CD4-positive, alpha-beta T cell treated with Interleukin-12 subunit alpha and Interleukin-12 subunit beta, for 1 hour (primary cell): Measurements from ENCODE around the gene LPCAT1.
"Not testable (repeated sequence)": the region's sequence is repeated elsewhere in the genome, so short reads cannot be mapped to it uniquely, and the experiment has no call there.

Experiments
- DNase-seq: peaks from one replicate; pipeline ENCODE4 v3.0.0-alpha.2; 2020

LPCAT1 gene

DNA sequence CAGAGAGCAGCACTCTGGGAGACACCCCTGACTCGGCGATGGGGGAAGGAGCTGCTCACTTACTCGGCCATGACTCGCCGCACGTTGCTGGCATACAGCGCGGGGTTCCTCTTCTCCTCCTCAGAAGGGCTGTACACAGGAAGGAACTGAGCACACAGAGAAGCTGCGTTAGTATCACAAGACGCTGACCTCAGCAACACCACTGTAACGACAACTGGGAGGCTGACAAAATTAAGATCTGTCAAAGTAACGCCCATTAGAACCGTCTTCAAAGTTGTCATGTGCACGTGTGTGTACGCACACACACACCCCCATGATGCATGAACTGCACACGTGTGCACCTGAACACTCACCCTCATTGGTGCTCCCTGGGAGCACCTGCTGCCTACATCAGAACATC is 46.4 kb downstream of the LPCAT1 start:
- no peak for DNase-seq

DNA sequence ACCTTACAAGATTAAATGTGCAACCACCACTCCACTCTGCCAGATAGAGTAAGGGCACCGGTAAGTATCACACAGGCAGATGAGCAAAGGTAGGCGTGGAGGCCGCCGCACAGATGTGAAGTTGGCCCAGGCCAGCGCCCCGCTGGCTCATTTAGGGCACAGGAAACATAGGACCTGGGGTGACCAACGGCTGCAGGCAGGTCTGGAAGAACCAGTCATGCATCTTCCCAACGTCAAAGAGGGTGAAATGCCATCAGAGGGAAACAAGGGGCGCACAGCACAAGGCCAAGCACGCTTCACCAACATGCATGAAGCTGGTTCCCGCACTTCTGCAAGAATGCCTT is 46.8 kb downstream of the LPCAT1 start:
- DNase-seq = no peak

DNA sequence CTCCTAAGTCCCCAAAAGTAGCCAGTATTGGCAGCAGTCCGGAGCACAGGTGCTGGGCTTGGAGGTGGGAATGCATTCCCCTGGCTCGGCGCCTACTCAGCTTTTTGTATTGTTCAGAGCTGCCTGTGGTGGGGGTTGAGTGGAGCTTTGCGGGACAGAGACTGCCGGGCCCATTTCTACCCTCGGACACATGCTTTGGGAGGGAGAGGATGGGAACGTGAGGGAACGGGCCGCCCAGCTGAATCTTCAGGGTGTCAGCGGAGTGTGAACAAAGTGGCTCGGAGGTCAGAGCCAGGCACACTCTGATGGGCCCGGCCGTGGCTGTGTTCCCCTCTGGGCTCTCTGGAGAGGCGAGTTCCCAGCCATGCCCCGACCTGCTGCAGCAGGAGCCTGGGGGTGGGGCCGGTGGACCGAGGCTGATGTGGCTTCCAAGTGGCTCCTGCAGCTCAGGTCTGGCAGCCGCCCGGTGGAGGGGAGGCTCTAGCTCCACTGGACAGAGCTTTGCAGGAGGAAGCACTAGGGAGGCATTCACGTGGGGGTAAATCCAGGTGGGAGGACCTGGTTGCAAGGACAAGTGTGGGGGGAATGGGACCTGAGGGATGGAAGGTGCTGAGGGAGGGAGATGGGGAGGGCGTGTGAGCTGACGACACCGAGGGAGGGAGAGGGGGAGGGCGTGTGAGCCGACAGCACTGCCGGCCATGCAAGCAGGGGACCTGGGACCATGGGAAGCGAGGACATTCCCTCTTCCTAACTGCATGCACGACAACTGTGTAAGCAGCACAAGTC is 47.4 kb downstream of the LPCAT1 start:
- no peak for DNase-seq

- DNase-seq = not testable (repeated sequence)
Measured at GRCh38 chr5:1475544-1475900, 48.2 kb downstream of the LPCAT1 start.

DNA sequence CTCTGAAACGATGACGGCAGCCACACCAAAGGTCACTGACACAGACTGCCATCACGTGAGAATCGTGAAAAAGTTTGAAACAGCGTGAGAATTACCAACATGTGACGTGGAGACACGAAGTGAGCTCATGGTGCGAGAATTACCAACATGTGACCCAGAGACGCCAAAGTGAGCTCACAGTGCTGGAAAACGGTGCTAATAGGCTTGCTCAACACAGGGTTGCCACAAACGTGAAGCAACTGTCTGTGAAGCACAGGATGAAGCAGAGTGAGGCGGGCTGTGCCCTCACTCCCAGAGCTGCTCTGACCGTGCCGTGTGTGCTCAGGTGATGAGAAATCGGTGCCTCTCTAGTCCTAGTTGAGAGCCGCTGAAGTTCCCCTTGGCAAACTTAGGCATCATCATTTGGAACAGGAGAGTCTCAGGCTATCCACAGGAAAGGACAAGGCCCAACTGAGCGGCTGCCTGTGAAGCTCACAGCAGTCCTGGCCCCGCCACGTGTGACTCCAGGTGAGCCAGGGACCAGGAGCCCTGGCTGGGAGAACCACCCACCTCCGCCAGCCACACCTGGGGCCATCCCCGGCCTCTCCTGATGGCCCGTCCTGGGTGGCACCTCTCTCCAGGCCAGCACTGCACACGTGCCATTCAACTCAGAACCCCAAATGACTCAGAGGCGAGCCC is 48.8 kb downstream of the LPCAT1 start:
- DNase-seq = no peak

GRCh38 chr5:1474183-1474839 is 49.4 kb downstream of the LPCAT1 start:
- no peak for DNase-seq

GRCh38 chr5:1473746-1474145 is 50.0 kb downstream of the LPCAT1 start:
- no peak for DNase-seq

GRCh38 chr5:1472964-1473628 is 50.7 kb downstream of the LPCAT1 start:
- DNase-seq = no peak

DNA sequence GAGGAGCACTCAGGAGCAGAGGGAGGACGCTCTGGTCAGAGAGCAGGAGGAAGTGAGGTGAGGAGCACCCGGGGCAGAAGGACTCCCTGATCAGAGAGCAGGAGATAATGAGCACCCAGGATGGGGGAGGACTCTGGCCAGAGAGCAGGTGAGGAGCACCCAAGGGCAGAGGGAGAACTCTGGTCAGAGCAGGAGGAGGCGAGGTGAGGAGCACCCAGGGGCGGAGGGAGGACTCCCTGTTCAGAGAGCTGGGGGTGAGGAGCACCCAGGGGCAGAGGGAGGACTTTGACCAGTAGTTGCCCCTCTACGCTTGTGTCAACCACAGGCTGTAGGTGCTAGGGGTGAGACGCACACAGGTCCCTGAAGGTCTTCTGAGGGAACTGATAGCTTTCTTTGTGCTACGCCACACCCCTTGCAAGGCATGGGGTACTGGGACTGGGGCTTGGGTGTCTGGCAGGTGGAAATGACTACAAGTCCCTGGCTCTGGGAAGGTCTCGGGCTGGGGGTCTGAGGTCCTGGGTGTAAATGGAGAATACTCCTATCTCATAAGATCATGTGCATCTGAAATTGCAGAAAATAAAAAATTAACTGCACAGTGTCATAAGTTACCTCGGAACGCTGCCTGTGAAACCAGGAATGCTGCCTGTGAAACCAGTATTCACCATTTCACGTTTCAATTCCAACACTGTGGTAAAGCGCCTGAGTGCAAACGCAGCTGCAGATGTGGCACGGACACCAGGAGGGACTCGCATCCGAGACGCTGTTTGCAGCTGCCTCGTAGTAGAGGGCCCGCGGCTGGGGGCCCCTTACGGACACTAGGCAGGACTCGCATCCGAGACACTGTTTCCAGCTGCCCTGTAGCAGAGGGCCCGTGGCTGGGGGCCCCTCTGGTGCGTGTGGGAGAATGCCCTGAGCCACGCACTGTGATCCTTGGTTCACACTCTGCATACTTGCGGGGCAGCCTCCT is 51.5 kb downstream of the LPCAT1 start:
- no peak for DNase-seq

DNA sequence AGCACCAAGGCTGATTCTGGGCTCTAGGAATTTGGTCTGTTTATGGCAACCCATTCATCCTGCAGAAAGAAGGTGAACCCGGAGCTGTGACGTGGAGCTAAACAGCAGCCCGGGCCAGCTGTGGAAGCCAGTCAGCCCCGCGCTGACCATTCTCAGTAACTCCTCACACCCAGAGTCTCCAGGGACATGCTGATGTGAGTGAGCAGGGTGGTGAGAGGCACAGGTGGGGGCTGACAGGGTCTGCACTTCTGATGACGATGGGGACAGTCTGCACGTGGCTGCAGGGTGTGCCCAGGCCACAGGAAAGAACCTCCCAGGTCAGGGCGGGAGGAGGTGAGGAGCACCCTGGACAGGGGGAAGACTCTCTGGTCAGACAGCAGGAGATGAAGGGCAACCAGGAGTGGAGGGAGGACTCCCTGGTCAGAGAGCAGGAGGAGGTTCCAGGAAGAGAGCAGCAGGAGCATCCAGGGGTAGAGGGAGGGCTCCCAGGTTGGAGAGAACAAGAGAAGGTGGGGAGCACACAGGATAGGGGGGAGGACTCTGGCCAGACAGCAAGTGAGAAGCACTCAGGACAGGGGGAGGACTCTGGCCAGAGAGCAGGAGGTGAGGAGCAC is 52.4 kb downstream of the LPCAT1 start:
- no peak for DNase-seq

DNA sequence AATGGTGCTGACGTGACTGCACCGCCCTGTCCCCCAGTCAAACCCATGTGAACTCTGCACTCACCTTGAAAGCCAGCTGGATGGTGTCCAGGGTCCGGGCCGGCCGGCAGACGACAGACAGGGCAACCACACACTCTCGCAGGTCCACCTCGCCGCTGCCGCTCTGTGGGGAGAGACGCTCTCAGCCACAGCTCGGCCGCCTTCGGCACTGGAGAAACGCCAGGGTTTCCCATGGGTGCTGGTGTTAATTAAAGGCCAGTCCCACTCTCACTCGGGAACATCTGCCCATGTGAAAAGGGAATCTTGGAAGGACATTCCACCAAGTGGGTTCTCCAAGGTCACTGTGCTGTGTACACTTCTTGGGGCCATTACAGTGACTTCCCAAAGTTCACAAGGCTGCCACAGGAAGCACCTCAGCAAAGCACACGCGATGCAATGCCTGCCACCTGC is 53.0 kb downstream of the LPCAT1 start:
- DNase-seq = no peak

DNA sequence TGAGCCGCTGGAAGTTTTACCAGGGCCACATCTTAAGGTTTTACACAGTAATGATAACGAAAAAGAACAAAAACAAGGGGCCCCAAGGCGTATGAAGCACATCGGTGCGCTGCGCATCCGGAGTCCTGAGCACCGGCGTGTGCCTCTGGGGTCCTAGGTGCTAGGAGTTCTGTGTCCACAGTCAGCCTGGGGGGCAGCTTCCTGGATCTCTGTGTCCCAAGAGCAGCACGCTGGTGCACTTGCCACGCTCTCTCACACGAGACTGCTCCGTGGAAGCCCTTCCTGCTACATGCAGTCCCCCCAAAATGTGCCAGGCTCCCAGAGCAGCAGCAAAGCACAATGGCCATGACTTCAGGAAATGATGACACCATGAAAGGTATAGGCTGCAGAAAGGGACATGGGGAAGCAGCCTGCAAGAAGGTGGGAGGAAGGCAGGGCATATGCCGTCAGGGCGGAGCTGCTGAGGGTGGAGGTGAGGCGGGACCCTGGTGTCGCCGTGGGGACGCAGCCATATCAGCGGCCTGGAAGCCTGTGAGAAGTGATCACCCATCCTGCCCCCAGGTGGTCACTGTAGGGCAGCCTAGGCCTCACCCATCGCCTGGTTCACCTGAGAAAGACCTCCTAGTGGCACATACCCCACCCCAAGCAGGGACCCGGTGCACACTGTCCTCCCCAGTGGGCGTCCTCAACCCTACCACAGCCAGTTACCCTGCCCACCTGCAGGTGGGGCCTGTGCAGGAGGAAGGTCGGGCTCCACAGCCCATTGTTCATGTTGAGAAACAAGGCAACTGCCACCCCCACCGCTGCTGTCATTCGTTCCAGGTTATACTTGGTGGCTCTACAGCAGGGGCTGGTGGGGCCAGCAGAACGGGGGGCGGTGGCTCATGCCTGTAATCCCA is 54.9 kb downstream of the LPCAT1 start:
- DNase-seq = no peak

- peak; percentile 24 for DNase-seq
Measured at GRCh38 chr5:1468247-1468612, 55.5 kb downstream of the LPCAT1 start.

- DNase-seq = no peak
Measured at GRCh38 chr5:1467341-1468246, 56.2 kb downstream of the LPCAT1 start.

DNA sequence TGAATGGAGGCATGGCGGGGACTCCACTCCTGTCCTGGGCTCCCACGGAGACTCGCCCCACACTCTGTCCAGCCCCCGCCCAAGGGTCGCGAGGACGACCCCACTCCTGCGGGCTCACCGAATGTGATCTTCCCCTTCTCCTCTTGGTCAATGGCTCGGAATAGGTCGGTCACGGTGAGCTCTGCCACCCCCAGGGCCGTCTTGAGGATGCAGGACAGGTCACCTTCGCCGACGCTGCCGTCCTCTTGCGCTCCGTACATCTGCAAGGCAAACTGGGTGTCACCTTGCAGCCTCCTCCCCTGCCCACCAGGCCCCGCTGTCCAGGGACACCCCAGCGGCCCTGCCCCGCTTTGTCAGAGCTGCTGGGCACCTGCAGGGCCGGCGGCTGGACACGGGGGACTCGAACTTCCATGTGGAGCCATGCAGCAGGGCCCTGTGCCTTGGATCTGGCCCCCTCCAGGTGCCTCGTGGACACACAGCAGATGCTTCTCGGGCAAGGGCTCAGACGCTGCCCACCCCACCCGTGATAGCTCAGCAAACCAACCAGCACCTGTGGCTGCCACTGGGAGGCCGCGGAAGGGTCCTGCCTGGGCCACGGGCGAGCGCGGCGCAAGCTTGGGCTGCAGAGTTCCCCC is 57.0 kb downstream of the LPCAT1 start:
- no peak for DNase-seq

DNA sequence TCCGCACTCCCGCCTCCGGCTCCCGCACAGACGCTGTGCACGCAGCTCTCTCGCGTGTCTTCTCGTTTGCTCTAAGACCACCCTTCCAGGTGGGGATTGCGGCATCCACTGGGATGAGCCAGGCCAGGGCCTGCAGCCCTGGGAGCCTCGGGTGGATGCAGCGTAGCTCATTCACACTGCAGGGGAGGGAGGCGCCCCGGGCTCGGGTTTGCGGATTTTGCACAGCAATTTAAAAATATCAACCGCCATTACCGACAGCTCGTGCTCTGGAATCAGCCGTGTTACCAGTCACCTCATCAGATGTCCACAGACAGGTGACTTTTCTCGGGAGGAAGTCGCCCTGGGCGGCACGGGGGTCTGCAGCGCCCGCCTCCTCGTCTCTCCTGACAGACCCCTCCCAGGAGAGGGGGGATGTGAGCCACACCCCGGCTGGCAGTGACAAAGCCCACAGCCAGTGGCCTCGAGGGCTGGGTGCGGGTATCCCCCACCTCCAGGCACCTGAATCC is 57.7 kb downstream of the LPCAT1 start:
- DNase-seq = no peak

- no peak for DNase-seq
Measured at GRCh38 chr5:1465117-1465516, 58.6 kb downstream of the LPCAT1 start.

DNA sequence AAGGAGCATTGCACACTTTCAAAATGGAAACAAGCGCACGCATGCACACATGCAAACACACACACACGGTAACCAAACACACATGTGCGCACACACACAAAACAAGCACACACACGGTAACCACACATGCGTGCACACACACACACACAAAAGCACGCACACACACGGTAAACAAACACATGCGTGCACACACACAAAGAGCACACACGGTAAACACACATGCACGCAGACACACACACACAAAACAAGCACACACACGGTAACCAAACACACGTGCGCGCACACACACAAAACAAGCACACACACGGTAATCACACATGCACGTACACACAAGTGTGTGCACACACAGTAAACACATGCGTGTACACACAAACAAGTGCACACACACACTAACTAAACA is 59.2 kb downstream of the LPCAT1 start:
- no peak for DNase-seq

DNA sequence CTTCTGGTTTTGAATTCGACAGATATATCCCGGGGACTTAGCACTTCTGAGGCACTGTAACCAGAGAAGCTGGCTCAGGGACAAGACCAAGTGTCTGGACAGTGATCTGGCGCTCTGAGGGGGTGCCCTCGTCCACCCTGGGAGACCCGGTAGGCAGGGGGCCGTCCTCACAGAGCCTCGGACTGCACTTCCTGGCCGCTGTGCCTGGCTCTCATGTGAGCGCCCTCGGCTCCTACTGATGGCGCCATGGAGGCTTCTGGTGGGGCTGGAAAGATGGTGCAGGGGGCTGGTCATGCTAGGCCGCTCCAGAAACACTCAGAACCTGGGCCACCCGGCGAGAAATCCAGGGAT is 59.7 kb downstream of the LPCAT1 start:
- DNase-seq = no peak
